Inferior parietal cortex (tissue), 1 donor: ENCODE data around the gene PNPLA3.
A peak's percentile ranks its signal among the peaks of the same experiment; 100 is the strongest.

ENCODE experiments used
- DNase-seq: peaks from one replicate; pipeline ENCODE4 v3.0.0-alpha.2; 2016; ENCODE audit errors: extremely low spot score

The PNPLA3 gene

GRCh38 chr22:43924877-43925276 lies 1.3 kb downstream of the PNPLA3 start:
- DNase-seq = no peak

DNA sequence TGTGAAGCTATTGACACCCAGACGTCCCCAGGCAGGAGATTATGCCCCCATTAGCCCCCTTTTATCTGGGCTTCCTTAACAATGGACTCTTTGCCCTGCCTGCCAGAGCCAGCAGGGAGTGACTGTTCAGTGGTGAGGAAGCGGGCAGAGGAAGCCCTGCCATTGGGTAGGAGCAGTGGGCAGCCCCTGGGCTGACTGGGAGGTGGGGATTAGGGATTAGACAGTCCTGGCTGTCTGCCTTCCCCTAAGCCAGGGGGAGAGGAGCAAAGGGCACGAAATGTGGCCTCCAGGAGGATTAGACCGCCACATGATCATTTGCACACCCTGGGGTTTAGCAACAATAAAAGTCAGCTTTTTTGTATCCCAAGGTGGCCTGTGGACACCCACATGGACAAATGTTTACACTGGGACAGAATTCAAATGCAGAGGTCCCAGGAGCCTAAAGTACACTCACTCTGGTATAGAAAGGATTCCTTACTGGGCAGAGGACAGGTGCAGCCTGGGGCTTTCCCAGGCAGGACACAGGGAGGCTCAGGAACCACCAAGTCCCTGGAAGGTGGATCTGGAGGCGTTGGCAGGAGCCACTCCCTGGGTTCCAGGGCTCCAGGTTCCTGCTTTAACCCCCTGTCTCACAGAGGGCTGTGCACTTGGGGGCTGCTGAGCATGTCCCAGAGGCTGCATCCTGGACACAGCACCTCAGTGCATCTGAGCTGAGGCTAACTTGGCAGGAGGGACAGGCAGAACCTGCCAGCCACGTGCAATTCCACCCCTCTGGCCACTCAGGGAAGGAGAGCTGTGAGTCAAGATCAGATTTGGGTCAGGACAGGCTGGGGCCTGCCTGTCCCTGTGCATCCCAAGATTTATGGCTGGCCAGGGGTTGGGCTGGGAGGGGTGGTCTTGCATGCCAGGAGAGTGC lies 2.1 kb downstream of the PNPLA3 start:
- DNase-seq = no peak

DNA sequence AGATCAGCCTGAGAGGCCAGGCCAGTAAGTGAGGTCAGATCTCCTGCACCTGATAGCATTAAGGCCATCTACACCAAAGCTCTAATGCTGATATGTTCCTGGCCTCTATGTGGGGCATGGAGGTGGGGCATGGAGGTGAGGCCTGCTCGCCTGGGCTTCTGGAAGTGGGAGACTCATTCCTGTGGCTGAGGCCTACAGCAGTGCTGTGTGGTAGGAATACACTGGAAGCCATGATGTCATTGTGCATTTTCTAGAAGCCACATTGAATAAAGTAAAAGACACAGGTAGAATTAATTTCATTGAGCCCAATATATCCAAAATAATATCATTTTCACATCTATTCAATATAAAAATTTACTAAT lies 2.7 kb downstream of the PNPLA3 start:
- no peak for DNase-seq

DNA sequence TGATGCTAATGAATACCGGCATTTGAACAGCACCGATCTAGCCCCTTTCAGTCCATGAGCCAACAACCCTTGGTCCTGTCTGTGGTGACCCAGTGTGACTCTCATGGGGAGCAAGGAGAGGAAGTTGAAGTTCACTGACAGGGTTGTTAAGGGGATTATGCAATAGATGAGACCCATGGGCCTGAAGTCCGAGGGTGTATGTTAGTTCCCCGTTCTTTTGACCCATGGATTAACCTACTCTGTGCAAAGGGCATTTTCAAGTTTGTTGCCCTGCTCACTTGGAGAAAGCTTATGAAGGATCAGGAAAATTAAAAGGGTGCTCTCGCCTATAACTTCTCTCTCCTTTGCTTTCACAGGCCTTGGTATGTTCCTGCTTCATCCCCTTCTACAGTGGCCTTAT lies 4.9 kb downstream of the PNPLA3 start:
- no peak for DNase-seq

- no peak for DNase-seq
These were observed 5.3 kb downstream of the PNPLA3 start for GRCh38 chr22:43928908-43929307.

- DNase-seq = no peak
These were observed 8.2 kb downstream of the PNPLA3 start for GRCh38 chr22:43931771-43932170.

- DNase-seq = no peak
These were observed 17.8 kb downstream of the PNPLA3 start for GRCh38 chr22:43941449-43941848.

DNA sequence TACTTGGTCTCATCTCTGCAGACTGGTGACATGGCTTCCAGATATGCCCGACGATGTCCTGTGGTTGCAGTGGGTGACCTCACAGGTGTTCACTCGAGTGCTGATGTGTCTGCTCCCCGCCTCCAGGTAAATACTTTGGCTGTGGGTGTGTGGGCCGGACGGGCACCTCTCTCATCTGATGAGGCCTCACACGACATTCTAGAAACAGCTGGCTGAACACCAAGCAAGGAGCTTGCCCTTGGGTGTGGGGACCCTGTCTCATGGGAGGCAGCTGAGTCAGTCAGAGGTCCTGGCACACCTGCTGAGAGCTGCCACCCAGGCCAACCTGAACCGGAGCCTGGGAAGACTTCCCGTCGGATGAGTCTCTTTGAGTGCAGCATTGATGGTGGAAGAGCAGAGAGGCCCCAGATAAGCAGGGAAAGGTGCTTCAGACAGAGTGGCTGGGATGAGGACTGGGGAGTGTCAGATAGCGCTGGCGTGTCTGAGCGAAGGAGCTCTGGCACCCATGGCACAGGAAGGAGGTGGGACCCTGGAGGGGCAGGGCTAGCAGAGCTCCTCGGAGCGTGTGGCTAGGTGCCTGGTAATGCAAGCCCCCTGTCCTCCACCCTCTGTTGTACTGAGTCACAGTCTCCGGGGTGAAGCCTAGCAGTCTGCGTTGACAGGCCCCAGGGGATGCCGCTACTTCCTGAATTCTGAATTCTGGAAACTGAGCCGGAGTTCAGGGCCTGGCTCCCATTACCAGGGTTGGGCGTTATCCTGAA lies 21.2 kb downstream of the PNPLA3 start:
- DNase-seq = no peak

GRCh38 chr22:43945632-43946383 lies 22.2 kb downstream of the PNPLA3 start:
- peak; percentile 56 for DNase-seq

- DNase-seq = no peak
These were observed 22.7 kb downstream of the PNPLA3 start for GRCh38 chr22:43946384-43946667.

GRCh38 chr22:43948836-43949406 lies 25.3 kb downstream of the PNPLA3 start:
- DNase-seq = no peak

DNA sequence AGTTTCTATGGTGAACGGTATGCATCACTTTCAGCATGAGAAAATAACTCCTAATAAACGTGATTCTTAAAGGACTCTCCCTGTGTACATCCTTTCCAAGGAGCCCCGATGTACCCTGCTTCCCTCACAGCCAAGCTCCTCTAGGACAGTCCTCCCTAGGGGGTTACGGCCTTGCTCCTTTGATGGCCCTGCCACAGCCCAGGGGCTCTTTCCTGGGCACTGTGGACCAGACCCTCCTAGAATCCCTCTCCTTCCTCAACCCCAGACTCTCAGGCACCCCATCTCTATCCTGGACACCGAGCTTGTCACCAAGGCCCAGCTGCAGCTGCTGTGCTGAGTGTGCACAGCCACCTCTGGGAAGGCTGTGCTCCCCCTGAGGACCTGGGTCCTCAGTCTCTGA lies 27.8 kb downstream of the PNPLA3 start:
- no peak for DNase-seq

DNA sequence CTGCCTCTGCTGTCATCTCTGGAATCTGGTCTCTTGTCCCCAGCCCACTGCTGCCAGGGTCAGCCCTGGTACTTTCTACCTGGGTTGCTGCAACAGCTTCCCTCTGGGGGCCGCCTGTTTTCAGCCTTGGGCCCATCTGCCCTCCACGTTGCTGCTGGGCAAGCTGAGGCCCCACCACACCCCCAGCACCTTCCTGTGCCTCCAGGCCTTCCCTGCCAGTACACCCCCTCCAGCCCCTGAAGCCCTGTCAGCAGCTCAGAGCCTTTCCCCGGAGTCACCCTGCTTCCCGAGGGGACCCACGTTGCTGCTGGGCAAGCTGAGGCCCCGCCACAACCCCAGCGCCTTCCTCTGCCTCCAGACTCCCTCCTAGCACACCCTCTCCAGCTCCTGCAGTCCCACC lies 28.4 kb downstream of the PNPLA3 start:
- no peak for DNase-seq

- no peak for DNase-seq
These were observed 30.6 kb downstream of the PNPLA3 start for GRCh38 chr22:43953988-43954785.

DNA sequence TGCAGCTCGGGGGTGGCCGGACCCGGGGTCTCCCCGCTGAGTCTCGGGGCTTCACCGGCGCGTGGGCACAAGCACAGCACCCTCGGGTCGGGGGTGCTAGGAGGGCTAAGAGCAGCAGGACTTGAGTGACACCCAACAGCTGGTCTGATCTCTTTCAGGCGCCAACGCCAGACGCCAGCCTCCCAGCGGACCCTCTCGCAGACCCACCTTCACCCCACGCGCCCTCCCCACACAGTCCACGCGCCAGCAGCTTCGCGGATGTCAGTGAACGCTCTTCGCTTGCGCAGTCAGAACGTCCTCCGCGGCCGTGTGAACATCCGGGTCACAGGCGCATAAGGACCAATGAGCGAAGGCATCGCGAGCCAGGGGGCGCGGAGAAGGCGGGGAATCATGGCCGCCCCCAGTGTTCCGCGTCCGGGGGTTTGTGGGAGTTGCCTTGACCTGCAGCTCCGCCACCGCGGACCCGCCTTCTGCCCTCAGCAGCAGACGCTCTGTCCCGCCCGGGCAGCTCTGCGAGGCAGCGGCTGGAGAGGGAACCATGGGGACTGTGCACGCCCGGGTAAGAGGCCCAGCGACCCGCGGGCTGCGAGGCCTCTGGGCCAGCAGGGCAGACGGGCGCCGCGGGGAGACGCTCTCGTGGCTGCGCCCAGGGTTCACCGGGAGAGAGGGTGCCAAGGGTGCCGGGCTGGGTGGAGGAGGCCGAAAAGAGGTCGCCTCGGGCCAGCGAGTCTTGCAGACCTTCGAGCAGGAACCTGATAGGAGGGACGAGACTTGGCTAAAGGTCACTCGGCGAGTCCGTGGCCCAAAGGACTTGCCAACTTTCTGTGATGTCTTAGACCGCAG lies 31.7 kb downstream of the PNPLA3 start, which contains the start of gene SAMM50:
Gene SAMM50 (plus strand): TSS at position 403 of the 843 bp plus-strand sequence. CDS start 136 bp downstream, at position 539.
- peak; percentile 95 for DNase-seq

- DNase-seq = no peak
These were observed 32.5 kb downstream of the PNPLA3 start for GRCh38 chr22:43955883-43956782.

DNA sequence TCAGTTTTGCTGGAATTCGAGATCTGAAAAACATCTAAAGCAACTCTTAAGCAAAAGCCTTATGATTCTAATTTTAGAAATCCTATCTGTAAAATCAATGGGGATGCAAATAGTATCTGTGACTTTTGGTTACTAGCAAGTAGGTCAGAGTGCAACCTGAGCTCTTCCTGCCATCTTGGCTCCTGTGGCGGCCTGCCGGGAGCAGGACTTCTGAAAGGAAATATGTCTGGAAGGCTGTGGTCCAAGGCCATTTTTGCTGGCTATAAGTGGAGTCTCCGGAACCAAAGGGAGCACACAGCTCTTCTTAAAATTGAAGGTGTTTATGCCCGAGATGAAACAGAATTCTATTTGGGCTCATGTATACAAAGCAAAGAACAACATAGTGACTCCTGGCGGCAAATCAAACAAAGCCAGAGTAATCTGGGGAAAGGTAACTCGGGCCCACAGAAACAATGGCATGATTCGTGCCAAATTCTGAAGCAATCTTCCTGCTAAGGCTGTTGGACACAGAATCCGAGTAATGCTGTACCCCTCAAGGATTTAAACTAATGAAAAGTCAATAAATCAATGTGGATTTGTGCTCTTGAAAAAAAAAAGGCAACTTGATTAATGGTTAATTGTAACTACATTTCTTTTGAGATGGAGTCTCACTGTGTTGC lies 33.3 kb downstream of the PNPLA3 start:
- DNase-seq = no peak

DNA sequence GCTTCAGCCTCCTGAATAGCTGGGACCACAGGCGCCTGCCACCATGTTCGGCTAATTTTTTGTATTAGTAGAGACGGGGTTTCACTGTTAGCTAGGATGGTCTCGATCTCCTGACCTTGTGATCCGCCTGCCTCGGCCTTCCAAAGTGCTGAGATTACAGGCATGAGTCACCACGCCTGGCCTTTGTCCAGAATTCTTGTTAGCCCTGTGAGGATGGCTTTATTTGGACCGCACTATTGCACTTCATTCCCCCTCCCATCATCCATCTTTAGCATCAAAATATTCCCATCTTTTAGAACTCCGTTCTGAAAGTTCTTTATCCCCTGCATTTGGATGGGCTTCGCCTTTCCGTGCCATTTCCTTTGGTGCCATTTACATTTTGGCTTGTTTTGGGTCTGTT lies 34.3 kb downstream of the PNPLA3 start:
- DNase-seq = no peak
